Uterus (tissue), 4 donors: ENCODE measurements around the gene RAD23A. TPM values are rescaled to one million over a fixed set of nuclear protein-coding genes. Genes with fewer than 3 reads are reported as not detected.
"Not testable (repeated sequence)": the region's sequence is repeated elsewhere in the genome, so short reads cannot be mapped to it uniquely, and the experiment has no call there.

Experiments used
- DNase-seq, 2 donors: peaks; one replicate each; pipeline ENCODE4 v3.0.0-alpha.2; 2019 to 2020
- H3K27ac ChIP-seq, 2 donors: fragments of 200-600 bp; sonication (generic); 1 replicate in 1 of 2; 2 replicates in 1 of 2; pipeline ENCODE4 v1.5.1; 2016 to 2018
- H3K27me3 ChIP-seq, 2 donors: fragments of 200-600 bp; sonication (generic); one replicate each; pipeline ENCODE4 v1.5.1; 2018 to 2019; ENCODE audit warnings: control low read depth in 1 of 2
- H3K36me3 ChIP-seq, 2 donors: fragments of 200-600 bp; sonication (generic); one replicate each; pipeline ENCODE4 v1.5.1; 2019; ENCODE audit warnings: control low read depth in 1 of 2
- H3K4me1 ChIP-seq, 2 donors: fragments of 200-600 bp; sonication (generic); one replicate each; pipeline ENCODE4 v1.5.1; 2018 to 2019; ENCODE audit warnings: control low read depth in 1 of 2
- H3K4me3 ChIP-seq, 2 donors: fragments of 200-600 bp; sonication (generic); 1 replicate in 1 of 2; 2 replicates in 1 of 2; pipeline ENCODE4 v1.5.1; 2018 to 2019; ENCODE audit warnings: mild to moderate bottlenecking in 1 of 2
- H3K9me3 ChIP-seq, 2 donors: fragments of 200-600 bp; sonication (generic); one replicate each; pipeline ENCODE4 v1.5.1; 2019; ENCODE audit warnings: control low read depth in 1 of 2
- CTCF ChIP-seq, 4 experiments: fragments of 200-600 bp in 2 of 4; fragments of 450-650 bp in 2 of 4; sonication (generic) in 2 of 4; IDR thresholded peaks; one replicate each; pipeline ENCODE4 v1.5.1; 2016 to 2019; ENCODE audit warnings: antibody characterized with exemption in 4 of 4, mild to moderate bottlenecking in 2 of 4, moderate library complexity in 1 of 4
- POLR2A ChIP-seq, 2 donors: fragments of 450-650 bp; IDR thresholded peaks; one replicate each; pipeline ENCODE4 v1.6.1; 2016; ENCODE audit warnings: antibody characterized with exemption in 2 of 2, mild to moderate bottlenecking in 1 of 2, moderate library complexity in 1 of 2
- intact Hi-C: fragments of 100-400 bp; cut with DNase I; formaldehyde crosslinking; loops from one replicate; pipeline ENCODE4 v1.15.1; 2023; ENCODE audit warnings: low total_unique reads
- total RNA-seq, 4 donors: library from RNA; depleted of rRNA in 3 of 4; stranded (reverse); fragments of >200 nt in 3 of 4; gene quantifications; one replicate each; pipeline versions ENCODE4 v1.1.0 to v1.2.4, GENCODE V29; 2014 to 2023
- donor health status: DM: yes; HTN: yes; CAD: no.

RAD23A gene
- total RNA-seq, 4 donors from 2014 or later, result 13.3 to 105 (median 64.4) TPM

- Histone ChIP-seq H3K4me3 (no peak overlapping the region), H3K27ac (peak overlapping the region in 1 of 2 donors; percentile 21), H3K36me3 (no peaks in the 10 kb centered on the region), H3K9me3 (no peaks in the 10 kb centered on the region), H3K27me3 (no peaks in the 10 kb centered on the region), H3K4me1 (no peaks in the 10 kb centered on the region)
- DNase-seq, result no peak
- TF ChIP-seq CTCF (IDR thresholded peaks at IDR 0.05) (no peak), POLR2A (IDR thresholded peaks at IDR 0.05) (no peak)
- intact Hi-C loops, result no loop called here
These were observed 7.6 kb downstream of the RAD23A start for GRCh38 chr19:12953138-12953798.

GRCh38 chr19:12953799-12954611, 8.3 kb downstream of the RAD23A start:
- intact Hi-C loops, result no loop called here
- DNase-seq, result no peak
- Histone ChIP-seq H3K9me3 (no peaks in the 10 kb centered on the region), H3K27me3 (no peaks in the 10 kb centered on the region), H3K36me3 (no peaks in the 10 kb centered on the region), H3K4me3 (no peak overlapping the region), H3K4me1 (no peaks in the 10 kb centered on the region), H3K27ac (no peak overlapping the region)
- no peak for TF ChIP-seq CTCF (IDR thresholded peaks at IDR 0.05)

GRCh38 chr19:12954612-12954962, 8.9 kb downstream of the RAD23A start:
- Histone ChIP-seq H3K36me3 (no peaks in the 10 kb centered on the region), H3K4me1 (no peaks in the 10 kb centered on the region), H3K27ac (no peak overlapping the region), H3K4me3 (no peak overlapping the region), H3K27me3 (no peaks in the 10 kb centered on the region), H3K9me3 (no peaks in the 10 kb centered on the region)
- DNase-seq, result no peak
- no peak for TF ChIP-seq POLR2A (IDR thresholded peaks at IDR 0.05)
- TF ChIP-seq CTCF (IDR thresholded peaks at IDR 0.05), result no peak
- intact Hi-C loops, result no loop called here

- H3K9me3 ChIP-seq, H3K27ac ChIP-seq, H3K36me3 ChIP-seq, DNase-seq, H3K27me3 ChIP-seq, intact Hi-C loops, H3K4me1 ChIP-seq, H3K4me3 ChIP-seq: not testable (repeated sequence)
These were observed 9.9 kb downstream of the RAD23A start for GRCh38 chr19:12955575-12955974.

GRCh38 chr19:12955996-12956395, 10.3 kb downstream of the RAD23A start:
- Histone ChIP-seq H3K36me3 (no peaks in the 10 kb centered on the region), H3K9me3 (no peaks in the 10 kb centered on the region), H3K27ac (peak overlapping the region in 1 of 2 donors; percentile 95), H3K4me3 (peak overlapping the region; percentile 59 to 80), H3K4me1 (no peaks in the 10 kb centered on the region), H3K27me3 (no peaks in the 10 kb centered on the region)
- TF ChIP-seq POLR2A (IDR thresholded peaks at IDR 0.05), result no peak
- TF ChIP-seq CTCF (IDR thresholded peaks at IDR 0.05), result no peak
- intact Hi-C loops, result no loop called here
- no peak for DNase-seq
